Lower lobe of right lung (tissue), 2 donors: ENCODE results near the gene IFNG. TPM values are rescaled to one million over a fixed set of nuclear protein-coding genes. Genes with fewer than 3 reads are reported as not detected.

ENCODE experiments used
- ATAC-seq, 2 donors: fragments of 200-7000 bp; cut with Tn5 transposase; one replicate each; pipeline ENCODE4 v1.9.1; 2020 to 2022; ENCODE audit warnings: mild to moderate bottlenecking in 2 of 2, moderate library complexity in 2 of 2
- DNase-seq: peaks from one replicate; pipeline ENCODE4 v3.0.0-alpha.2; 2020
- H3K27ac ChIP-seq: fragments of 200-600 bp; one replicate; pipeline ENCODE4 v1.8.0; 2022
- H3K27me3 ChIP-seq: fragments of 200-600 bp; one replicate; pipeline ENCODE4 v1.8.0; 2022; ENCODE audit warnings: low read depth
- H3K36me3 ChIP-seq: fragments of 200-600 bp; one replicate; pipeline ENCODE4 v1.8.0; 2022; ENCODE audit warnings: mild to moderate bottlenecking
- H3K4me1 ChIP-seq: fragments of 200-600 bp; one replicate; pipeline ENCODE4 v1.8.0; 2022
- H3K4me3 ChIP-seq: fragments of 200-600 bp; one replicate; pipeline ENCODE4 v1.8.0; 2022; ENCODE audit warnings: mild to moderate bottlenecking
- H3K9me3 ChIP-seq: fragments of 200-600 bp; one replicate; pipeline ENCODE4 v1.8.0; 2022
- intact Hi-C: fragments of 100-400 bp; cut with DNase I; formaldehyde crosslinking; loops from one replicate; pipeline ENCODE4 v1.11.0; 2022
- total RNA-seq: library from RNA; stranded (reverse); fragmentation: NEBNext Ultra II Directional; extraction: Animal tissue kit (Norgen Biotek cat#: 25700); gene quantifications from one replicate; pipeline ENCODE4 v1.2.1, GENCODE V29; 2021
- TF ChIP-seq, protein P1 (sequence below): fragments of 200-600 bp; IDR thresholded peaks from one replicate; pipeline ENCODE4 v1.8.0; 2022; ENCODE audit warnings: antibody characterized with exemption, mild to moderate bottlenecking
- donor health status: DM: no; HTN: yes; CAD: no; lungs with severe emphysema.

IFNG gene
- total RNA-seq, 1 donor from 2014 or later: not detected

GRCh38 chr12:68138480-68138879 is 21.1 kb downstream of the IFNG start:
- ATAC-seq (no peak), DNase-seq (no peak)
- no peak overlapping the region for H3K4me3 ChIP-seq
- H3K27me3 ChIP-seq: no peaks in the 10 kb centered on the region
- H3K4me1 ChIP-seq: no peaks in the 10 kb centered on the region
- intact Hi-C loops: no loop called here
- TF ChIP-seq, protein P1, sequence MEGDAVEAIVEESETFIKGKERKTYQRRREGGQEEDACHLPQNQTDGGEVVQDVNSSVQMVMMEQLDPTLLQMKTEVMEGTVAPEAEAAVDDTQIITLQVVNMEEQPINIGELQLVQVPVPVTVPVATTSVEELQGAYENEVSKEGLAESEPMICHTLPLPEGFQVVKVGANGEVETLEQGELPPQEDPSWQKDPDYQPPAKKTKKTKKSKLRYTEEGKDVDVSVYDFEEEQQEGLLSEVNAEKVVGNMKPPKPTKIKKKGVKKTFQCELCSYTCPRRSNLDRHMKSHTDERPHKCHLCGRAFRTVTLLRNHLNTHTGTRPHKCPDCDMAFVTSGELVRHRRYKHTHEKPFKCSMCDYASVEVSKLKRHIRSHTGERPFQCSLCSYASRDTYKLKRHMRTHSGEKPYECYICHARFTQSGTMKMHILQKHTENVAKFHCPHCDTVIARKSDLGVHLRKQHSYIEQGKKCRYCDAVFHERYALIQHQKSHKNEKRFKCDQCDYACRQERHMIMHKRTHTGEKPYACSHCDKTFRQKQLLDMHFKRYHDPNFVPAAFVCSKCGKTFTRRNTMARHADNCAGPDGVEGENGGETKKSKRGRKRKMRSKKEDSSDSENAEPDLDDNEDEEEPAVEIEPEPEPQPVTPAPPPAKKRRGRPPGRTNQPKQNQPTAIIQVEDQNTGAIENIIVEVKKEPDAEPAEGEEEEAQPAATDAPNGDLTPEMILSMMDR: no peak
- no peaks in the 10 kb centered on the region for H3K36me3 ChIP-seq
- H3K27ac ChIP-seq: no peak overlapping the region
- no peaks in the 10 kb centered on the region for H3K9me3 ChIP-seq

- H3K36me3 ChIP-seq: no peaks in the 10 kb centered on the region
- H3K4me3 ChIP-seq: no peak overlapping the region
- no peaks in the 10 kb centered on the region for H3K9me3 ChIP-seq
- H3K27me3 ChIP-seq: no peaks in the 10 kb centered on the region
- TF ChIP-seq, protein P1: no peak
- H3K27ac ChIP-seq: no peak overlapping the region
- no peak for ATAC-seq
- no peaks in the 10 kb centered on the region for H3K4me1 ChIP-seq
- intact Hi-C loops: no loop called here
- DNase-seq: no peak
These were observed 22.2 kb downstream of the IFNG start for GRCh38 chr12:68137335-68137830.

- ATAC-seq: no peak
- no peak for DNase-seq
- Histone ChIP-seq H3K27ac (no peak overlapping the region), H3K4me3 (no peak overlapping the region), H3K4me1 (no peaks in the 10 kb centered on the region), H3K27me3 (no peaks in the 10 kb centered on the region), H3K9me3 (no peaks in the 10 kb centered on the region), H3K36me3 (no peaks in the 10 kb centered on the region)
- TF ChIP-seq, protein P1: no peak
- intact Hi-C loops: no loop called here
These were observed 24.0 kb downstream of the IFNG start for GRCh38 chr12:68135520-68135919.

GRCh38 chr12:68131867-68132414 is 27.6 kb downstream of the IFNG start:
- no peak for DNase-seq
- TF ChIP-seq, protein P1: no peak
- H3K27me3 ChIP-seq: no peaks in the 10 kb centered on the region
- no peak overlapping the region for H3K4me3 ChIP-seq
- H3K9me3 ChIP-seq: peaks cover 7% of the 10 kb centered on the region
- H3K4me1 ChIP-seq: no peaks in the 10 kb centered on the region
- intact Hi-C loops: no loop called here
- ATAC-seq: no peak
- H3K27ac ChIP-seq: no peak overlapping the region
- H3K36me3 ChIP-seq: no peaks in the 10 kb centered on the region

- H3K9me3 ChIP-seq: peaks cover 7% of the 10 kb centered on the region
- ATAC-seq (no peak), DNase-seq (no peak)
- H3K4me3 ChIP-seq: no peak overlapping the region
- TF ChIP-seq, protein P1: no peak
- H3K27ac ChIP-seq: no peak overlapping the region
- H3K27me3 ChIP-seq: no peaks in the 10 kb centered on the region
- intact Hi-C loops: no loop called here
- H3K4me1 ChIP-seq: no peaks in the 10 kb centered on the region
- H3K36me3 ChIP-seq: no peaks in the 10 kb centered on the region
These were observed 29.6 kb downstream of the IFNG start for GRCh38 chr12:68129979-68130378.
